ENCODE results near the gene UROS.

The UROS gene

DNA sequence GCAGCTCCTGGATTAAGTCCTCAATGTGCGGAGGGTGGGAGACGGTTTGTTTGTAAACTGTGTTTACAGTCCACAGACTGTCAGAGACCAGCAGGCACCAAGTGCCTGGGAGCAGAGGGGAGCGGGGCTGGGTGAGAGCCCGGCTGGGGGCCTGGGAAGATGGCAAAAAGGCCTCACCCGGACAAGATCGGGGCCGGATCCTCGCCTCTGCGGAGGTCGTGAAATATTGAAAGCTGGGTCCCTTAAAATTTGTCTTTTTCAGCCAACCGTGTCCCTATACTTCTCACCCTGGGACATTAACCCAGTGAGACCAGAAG lies 50.2 kb downstream of the UROS start:
- TF ChIP-seq, protein P1, sequence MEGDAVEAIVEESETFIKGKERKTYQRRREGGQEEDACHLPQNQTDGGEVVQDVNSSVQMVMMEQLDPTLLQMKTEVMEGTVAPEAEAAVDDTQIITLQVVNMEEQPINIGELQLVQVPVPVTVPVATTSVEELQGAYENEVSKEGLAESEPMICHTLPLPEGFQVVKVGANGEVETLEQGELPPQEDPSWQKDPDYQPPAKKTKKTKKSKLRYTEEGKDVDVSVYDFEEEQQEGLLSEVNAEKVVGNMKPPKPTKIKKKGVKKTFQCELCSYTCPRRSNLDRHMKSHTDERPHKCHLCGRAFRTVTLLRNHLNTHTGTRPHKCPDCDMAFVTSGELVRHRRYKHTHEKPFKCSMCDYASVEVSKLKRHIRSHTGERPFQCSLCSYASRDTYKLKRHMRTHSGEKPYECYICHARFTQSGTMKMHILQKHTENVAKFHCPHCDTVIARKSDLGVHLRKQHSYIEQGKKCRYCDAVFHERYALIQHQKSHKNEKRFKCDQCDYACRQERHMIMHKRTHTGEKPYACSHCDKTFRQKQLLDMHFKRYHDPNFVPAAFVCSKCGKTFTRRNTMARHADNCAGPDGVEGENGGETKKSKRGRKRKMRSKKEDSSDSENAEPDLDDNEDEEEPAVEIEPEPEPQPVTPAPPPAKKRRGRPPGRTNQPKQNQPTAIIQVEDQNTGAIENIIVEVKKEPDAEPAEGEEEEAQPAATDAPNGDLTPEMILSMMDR (IDR thresholded peaks at IDR 0.05; ENCODE audit: low read depth, low read length) = no peak

DNA sequence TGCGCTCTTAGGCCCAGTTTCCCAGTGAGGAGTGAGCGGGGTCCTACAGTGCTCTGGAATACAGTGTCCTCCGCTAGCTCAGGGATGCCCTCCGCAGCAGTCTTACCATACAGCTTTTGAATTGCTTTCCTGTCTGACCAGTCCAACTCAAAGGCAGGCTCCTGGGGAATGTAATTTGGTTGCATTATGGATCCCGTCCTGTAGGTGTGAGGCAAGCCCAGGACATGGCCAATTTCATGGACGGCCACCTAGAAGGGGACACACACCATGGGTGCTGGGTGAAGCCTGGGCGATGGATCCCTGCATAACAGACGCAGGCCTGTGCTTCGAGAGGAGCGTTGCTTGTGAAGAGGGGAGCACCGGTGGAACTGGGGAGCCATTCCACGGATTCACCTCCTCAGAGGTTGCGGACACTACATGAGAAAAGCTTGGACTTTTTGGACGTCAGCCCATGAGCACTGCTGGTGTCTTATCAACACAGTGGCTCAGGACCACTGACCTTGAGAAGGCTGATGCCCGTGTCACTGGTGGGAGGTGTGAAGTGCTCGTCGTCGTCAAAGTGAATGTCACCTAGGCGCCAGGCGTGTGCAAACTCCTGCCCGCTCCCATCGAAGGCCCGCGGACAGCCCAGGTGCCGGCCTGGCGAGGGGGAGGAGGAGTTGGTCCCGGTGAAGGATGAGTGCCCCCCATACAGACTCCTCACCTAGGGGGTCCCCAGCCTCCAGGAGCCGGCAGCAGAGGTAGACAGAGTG lies 50.8 kb downstream of the UROS start:
- TF ChIP-seq, protein P1 (IDR thresholded peaks at IDR 0.05; ENCODE audit: low read depth, low read length) = no peak
- H3K4me3 ChIP-seq (ENCODE audit: low read depth, low read length) = no peak overlapping the region

More for the DNA sequence above, 50.2 kb downstream of the UROS start:
- H3K4me3 ChIP-seq (ENCODE audit: low read depth, low read length) = no peak overlapping the region

DNA sequence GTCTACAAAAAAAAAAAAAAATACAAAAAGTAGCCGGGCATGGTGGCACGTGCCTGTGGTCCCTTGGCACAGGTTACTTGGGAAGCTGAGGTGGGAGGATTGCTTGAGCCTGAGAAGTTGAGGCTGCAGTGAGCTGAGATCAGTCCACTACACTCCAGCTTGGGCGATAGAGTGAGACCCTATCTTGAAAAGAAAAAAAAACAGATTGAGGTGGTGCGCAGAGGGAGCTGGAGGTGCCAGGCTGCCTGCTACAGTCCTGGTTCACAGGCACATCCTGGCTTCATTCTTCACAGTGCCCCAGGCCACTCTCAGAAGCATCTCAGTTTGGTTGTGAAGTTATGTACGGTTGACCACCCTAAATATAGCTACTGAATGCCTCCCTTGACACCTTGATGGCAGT lies 52.2 kb downstream of the UROS start:
- no peak overlapping the region for H3K4me3 ChIP-seq (ENCODE audit: low read depth, low read length)
- TF ChIP-seq, protein P1 (IDR thresholded peaks at IDR 0.05; ENCODE audit: low read depth, low read length) = no peak

DNA sequence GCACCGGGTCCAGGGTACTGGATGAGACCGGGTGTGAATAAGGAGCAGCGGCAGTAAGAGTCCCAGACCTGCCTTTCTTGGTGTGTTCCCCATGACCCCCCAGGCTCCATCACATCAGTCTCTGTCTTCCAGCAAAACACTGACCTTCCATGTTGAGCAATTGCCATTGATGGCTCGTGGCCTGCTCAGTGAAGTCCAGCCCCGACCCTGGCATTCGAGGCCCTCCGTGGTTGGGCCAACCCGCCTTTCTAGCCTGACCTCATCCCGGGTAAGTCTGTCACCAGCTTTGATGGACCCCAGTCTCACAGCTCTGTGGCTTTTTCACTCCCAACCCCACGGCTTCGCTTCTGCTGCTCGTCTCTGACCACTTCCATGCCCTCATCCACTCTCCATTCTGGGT lies 53.9 kb downstream of the UROS start:
- TF ChIP-seq, protein P1 (IDR thresholded peaks at IDR 0.05; ENCODE audit: low read depth, low read length) = no peak
- H3K4me3 ChIP-seq (ENCODE audit: low read depth, low read length) = no peak overlapping the region

DNA sequence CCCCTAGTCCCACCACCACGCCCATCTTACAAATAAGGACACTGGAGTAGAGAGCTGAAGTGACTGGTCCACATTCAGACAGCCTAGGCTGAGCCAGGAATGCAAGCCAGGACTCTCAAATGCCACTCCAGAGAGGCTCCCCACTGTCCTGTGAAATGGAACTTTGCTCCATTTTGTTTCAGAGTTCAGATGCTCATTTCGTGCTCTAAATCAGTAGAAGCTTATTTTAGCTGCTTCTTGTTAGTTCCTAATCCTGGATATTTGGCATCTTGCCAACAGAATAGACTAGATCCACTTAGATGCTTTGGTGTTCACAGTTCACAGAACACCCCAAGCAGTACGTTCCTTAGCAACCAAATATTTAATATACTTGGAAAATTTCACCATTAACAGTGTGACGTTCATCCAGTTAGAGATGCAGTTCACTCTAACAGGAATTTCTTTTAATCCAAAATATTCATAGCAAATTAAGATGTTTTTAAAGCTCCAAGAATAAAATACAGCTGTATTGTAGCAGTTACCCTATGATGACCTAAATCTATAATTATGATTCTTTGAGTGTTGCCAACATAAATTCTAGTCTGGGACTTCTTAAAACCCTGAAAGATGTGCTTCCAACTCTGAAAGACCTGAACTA lies 54.7 kb downstream of the UROS start:
- TF ChIP-seq, protein P1 (IDR thresholded peaks at IDR 0.05; ENCODE audit: low read depth, low read length) = no peak
- H3K4me3 ChIP-seq (ENCODE audit: low read depth, low read length) = no peak overlapping the region

DNA sequence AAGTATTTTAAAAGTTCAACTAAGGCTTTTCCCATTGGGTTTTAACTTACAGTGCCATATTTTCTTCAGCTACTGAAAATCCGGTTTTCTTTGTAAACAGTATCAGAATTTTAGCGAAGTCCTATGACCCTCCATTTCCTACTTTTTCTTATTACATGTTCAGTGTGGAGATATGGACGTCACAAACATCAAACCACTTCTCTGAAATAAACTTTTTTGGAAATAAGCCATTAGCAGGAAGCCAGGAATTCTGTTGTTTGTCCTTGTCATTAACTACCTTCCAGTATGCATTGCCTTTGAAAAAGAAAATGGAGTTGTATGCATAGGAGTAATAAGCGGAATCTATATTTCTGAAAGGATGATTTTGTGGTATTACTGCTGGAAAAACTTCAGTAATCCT lies 56.5 kb downstream of the UROS start:
- TF ChIP-seq, protein P1 (IDR thresholded peaks at IDR 0.05; ENCODE audit: low read depth, low read length) = no peak
- no peak overlapping the region for H3K4me3 ChIP-seq (ENCODE audit: low read depth, low read length)

DNA sequence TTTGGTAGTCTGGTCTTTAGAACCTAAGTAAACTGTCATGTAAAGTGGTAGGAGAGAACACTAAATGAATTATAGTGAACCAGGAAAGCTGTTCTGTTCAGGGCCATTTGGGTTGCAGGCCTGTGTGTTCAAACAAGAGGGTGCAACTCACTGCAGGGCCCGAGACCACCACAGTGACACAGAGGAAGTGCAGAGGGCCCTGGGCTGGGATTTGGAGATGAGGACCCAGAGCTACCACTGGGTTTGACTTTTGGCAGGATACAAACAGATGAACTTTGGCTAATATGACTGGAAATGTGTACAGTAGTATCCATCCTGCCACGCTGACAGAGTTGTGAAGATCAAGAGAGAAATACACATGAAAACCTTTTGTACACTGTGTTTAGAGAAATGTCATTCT lies 57.2 kb downstream of the UROS start:
- H3K4me3 ChIP-seq (ENCODE audit: low read depth, low read length) = no peak overlapping the region
- TF ChIP-seq, protein P1 (IDR thresholded peaks at IDR 0.05; ENCODE audit: low read depth, low read length) = no peak

All from WI38 (cell line).